ENCODE data around the gene SLC27A1.
"Not testable (repeated sequence)": the region's sequence is repeated elsewhere in the genome, so short reads cannot be mapped to it uniquely, and the experiment has no call there.

Gene SLC27A1

DNA sequence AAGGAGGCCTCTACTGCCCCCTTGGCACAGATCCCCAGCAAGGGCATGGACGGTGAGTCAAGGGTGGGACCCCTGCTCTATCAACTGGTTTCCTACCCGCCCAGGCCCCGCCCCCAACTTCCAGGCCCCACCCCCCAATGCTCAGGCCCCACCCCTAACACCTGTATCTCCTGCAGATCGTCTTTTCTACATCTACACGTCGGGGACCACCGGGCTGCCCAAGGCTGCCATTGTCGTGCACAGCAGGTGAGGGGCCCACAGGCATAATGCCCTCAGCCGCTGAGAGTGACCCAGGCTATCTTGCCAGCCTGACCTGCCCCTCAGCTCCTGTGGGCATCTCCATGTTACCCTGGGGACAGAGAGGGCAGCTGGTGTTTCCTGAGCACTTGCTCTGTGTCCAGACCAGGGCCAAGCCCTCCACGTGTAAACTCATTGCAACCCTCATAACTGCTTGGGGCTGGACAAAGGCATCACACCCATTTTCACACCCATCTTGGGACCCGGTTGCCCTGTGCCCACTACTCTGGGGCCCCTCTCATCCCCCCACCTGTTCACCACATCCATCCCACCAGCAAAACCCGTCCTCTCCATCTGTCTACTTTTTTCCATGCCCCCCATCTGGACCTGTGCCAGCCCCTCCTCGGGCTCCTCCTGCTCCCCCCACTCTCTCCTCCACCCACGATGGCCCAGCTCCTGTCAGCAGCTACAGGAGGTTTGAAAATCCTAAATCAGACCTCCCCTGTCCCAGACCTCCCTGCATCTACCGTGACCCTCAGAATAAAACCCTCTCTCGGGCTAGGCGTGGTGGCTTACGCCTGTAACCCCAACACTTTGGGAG, 17.2 kb downstream of the SLC27A1 start:
- no peak for DNase-seq (ENCODE audit: low read depth)

DNA sequence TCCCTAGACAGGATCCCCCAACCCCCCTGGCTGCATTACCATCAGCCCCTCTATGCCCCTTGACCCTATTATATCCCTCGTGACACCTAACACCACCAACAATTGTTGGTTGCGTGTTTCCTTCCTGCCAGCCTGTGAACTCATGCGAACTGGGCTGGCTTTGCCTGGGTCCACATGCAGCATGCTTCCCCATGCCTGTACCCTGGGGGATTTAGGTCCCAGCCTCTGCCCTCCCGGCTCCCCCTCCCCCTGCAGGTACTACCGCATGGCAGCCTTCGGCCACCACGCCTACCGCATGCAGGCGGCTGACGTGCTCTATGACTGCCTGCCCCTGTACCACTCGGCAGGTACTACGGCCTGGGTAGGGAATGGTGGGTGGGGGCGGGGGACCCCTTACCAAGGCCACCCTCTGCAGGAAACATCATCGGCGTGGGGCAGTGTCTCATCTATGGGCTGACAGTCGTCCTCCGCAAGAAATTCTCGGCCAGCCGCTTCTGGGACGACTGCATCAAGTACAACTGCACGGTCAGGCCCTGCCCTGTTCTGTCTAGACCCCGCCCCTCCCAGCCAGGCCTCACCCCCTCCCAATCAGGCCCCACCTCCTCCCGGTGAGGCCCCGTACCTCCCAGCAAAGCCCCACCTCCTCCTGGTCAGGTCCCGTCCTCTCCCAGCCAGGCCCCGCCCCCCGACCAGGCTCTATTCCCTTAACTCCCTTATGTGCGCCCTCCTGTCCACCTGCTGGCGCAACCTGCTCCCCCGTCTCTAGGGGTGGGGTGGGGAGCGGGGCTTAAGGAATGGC, 18.5 kb downstream of the SLC27A1 start:
- DNase-seq (ENCODE audit: low read depth): peak; percentile 59

DNA sequence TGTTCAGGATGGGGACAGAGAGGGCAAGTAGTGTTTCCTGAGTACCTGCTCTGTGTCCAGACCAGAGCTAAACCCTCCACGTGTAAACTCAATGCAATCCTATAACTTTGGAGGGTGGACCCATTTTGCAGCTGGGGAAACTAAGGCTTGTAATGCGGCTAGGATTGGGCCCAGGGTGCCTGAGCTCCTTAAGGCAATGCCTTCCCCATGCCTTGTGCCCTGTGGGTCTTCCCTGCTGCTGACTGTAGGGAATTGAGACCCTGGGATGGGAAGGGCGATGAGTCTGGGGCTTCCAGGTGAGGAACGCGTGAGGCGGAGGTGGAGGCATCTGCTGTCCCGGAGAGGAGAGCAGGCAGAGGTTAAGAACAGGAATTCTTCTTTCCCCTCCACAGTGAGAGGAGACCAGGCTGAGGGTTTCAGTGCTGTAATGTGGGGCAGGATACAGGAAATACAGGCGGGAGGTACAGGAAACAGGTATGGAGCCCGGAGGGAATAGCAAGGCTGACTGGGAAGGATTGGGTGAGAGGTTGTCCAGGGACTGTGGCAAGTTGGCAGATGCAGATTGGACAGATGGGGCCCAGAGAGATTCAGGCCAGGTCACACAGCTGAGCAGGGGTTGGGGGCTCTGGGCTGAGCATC, 19.2 kb downstream of the SLC27A1 start:
- DNase-seq (ENCODE audit: low read depth): no peak

DNA sequence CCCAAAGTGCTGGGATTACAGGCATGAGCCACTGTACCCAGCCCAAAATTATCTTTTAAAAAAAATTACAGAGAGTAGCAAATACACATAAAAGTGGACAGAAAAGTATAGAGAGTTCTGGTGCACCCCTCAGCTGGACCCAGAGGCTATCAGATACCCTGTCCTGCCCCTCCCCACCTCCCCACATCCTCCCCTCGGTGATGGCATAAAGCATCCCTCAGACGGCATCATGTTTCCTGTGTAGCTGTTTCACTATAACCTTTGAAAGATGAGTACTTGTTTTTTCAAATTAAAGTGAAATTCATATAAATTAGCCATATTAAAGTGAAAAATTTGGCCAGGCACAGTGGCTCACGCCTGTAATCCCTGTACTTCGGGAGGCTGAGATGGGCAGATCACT, 20.1 kb downstream of the SLC27A1 start:
- DNase-seq (ENCODE audit: low read depth): no peak

DNA sequence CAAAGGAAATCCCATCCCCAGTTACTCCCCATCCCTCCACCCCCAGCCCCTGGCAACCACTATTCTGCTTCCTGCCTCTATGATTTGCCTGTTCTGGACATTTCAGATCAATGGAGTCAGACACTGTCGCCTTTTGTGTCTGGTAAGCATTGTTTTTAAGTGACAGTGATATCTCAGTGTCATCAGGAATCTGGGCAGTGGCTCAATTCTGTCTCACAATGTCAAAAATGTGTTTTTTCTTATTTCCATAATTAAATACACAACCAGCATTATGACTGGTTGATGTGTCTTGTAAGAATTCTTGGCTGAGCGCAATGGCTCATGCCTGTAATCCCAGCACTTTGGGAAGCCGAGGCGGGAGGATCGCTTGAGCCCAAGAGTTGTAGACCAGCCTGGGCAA, 21.0 kb downstream of the SLC27A1 start:
- DNase-seq (ENCODE audit: low read depth): no peak

DNA sequence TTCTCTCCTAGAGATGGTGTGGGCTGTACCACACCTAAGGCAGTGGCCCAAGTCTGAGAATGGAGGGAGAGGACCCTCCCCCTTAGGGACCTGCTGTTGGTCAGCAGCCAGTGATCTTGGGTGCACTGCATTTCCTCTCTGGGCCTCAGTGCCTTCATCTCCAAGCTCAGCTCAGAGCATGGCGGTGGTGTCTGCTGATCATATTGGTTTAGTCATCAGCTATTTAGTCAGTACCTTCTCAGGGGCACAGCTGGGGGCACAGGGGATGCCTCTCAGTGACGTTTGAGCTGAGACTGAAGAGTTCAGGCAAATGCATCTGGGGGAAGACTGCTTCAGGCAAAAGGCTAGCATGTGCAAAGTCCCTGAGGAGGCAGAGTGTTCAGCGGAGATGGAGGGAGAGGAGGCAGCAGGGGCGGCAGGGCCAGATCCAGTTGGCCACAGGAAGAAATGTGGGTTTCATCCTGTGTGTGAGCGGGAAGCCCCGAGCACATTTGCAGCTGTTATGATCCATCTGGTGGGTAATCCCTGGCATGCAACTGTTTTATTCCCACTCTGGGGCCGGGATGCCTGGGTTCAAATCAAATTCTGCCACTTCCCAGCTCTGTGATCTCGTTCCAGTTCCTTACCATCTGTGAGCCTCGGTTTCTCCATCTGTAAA, 25.4 kb downstream of the SLC27A1 start:
- DNase-seq (ENCODE audit: low read depth): no peak

DNA sequence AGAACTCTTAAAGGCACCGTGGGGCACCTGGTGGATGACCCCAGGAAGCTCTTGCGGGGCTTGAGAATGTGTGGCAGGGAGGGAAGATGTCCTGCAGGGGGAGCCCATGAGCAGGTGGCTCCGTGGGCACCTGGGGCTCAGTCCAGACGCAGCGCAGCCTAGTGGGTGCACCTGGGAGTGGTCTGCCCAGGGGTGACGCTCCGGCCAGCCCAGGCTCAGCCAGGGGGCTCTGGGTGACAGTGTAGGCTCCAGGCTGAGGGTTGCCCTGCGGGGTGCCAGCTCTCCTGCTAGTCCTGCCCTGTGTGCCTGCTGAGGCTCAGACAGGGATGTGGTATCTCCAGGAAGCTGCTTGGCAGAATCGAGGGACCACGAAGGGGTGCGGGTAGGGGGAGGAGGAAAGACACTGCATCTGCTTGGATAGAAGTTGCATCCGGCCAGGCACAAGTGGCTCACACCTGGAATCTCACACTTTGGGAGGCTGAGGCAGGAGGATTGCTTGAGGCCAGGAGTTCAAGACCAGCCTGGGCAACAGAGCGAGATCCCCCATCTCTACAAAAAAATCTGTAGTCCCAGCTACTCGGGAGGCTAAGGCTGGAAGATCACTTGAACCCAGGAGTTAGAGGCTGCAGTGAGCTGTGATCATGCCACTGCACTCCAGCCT, 26.1 kb downstream of the SLC27A1 start:
- DNase-seq (ENCODE audit: low read depth): peak; percentile 58

DNA sequence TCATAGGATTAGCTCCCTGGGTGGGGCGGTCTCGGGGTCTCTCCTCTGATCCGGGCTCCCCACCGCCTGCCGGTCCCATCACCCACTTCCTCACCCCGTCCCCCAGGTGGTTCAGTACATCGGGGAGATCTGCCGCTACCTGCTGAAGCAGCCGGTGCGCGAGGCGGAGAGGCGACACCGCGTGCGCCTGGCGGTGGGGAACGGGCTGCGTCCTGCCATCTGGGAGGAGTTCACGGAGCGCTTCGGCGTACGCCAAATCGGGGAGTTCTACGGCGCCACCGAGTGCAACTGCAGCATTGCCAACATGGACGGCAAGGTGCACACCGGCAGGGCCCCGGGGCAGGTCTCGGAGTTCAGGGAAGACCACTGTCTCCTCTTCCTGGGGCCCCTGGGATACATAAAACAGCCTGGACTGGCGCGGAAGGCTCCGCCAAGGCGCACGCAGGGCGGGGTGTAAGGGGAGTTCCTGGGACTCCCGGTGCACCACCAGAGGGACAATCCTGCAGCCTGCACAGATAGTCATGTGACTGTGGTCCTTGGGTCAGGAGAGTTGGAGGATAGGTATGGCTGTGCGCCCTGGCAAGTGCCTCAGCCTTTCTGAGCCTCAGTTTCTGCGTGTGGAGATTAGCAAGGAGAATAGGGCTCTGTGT, 26.9 kb downstream of the SLC27A1 start:
- no peak for DNase-seq (ENCODE audit: low read depth)

DNA sequence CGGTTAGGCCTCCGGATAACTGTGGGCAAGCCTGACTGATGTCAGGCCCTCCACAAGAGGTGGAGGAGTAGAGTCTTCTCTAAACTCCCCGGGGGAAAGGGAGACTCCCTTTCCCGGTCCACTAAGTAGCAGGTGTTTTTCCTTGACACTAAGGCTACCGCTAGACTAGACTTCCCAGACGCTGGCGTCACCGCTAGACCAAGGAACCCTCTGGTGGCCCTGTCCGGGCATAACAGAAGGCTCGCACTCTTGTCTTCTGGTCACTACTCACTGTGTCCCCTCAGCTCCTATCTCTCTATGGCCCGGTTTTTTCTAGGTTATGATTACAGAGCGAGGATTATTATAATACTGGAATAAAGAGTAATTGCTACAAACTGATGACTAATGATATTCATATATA, 28.7 kb downstream of the SLC27A1 start:
- not testable (repeated sequence) for DNase-seq (ENCODE audit: low read depth)

DNA sequence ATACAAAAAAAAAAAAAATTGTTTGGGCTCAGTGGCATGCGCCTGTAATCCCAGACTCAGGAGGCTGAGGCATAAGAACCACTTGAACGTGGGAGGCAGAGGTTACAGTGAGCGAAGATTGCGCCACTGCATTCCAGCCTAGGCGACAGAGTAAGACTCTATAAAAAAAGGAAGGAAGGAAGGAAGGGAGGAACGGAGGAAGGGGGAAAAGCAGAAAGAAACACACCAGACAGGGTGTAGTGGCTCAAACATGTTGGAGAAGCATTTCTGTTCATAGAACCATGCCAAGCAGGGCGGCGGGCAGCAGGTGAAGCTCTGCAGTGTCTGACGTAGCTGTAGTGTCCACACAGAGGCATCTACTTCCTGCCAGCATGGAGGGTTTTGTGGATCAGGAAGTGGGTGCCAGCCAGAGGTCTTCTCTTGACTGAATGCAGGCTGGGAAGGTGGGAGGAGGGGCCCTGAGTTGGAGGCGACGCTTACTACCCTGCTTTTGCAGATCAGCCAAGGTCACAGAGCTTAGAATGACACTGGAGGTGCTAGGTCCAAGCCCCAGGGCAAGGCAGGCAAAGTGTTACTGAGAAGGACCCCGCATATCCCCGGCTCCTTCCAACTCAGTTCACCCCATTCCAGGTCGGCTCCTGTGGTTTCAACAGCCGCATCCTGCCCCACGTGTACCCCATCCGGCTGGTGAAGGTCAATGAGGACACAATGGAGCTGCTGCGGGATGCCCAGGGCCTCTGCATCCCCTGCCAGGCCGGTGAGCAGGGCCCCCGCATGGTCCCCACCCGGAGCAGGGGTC, 29.5 kb downstream of the SLC27A1 start:
- no peak for DNase-seq (ENCODE audit: low read depth)

DNA sequence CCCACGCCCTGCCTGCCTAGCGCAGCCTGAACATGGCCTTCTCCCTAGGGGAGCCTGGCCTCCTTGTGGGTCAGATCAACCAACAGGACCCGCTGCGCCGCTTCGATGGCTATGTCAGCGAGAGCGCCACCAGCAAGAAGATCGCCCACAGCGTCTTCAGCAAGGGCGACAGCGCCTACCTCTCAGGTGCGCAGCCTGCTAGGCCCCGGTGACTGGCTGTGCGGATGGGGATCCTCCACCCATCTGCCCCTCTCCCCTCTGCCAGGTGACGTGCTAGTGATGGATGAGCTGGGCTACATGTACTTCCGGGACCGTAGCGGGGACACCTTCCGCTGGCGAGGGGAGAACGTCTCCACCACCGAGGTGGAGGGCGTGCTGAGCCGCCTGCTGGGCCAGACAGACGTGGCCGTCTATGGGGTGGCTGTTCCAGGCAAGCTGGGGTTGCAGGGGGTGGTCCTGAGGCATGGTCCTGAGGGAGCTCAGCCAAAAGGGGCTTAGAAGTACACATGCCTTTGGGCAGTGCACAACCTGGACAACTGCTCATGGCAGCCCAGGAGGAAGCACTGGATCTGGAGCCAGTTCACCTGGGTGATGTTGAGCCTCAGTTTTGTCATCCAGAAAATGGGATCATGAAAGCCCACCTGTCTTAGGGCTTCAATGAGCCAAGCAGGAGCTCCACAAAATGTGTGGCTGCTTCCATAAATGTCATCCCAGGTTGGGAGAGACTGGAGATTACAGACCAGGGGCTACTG, 30.3 kb downstream of the SLC27A1 start:
- DNase-seq (ENCODE audit: low read depth): no peak

DNA sequence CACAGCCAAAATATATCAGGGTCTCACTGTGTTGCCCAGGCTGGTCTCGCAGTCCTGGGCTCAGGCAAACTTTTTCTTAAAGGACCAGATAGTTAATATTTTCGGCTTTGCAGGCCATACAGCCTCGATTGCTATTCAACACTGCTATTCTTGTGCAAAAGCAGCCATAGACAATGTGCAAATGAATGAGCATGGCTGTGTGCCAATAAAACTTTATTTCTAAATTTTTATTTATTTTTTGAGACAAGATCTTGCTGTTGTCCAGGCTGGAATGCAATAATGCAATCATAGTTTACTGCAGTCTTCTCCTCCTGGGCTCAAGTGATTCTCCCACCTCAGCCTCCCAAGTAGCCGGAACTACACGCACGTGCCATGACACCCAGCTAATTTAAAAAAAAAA, 32.9 kb downstream of the SLC27A1 start:
- DNase-seq (ENCODE audit: low read depth): no peak

DNA sequence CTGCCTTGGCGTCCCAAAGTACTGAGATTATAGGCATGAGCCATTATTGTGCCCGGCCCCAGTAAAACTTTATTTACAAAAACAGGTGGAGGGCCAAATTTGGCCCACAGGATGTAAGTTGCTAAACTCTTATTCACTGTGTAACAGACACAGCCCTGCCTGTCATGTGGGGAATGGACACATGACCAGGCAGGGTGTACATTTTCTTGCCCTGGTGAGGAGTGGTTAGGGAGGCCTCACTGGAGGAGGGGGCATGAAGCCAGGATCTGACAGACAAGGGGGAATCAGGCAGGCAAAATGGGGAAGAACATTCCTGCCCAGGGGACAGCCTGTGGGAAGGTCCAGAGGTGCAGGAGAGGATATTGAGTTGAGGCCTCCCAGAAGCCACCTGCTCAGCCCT, 33.7 kb downstream of the SLC27A1 start:
- no peak for DNase-seq (ENCODE audit: low read depth)

DNA sequence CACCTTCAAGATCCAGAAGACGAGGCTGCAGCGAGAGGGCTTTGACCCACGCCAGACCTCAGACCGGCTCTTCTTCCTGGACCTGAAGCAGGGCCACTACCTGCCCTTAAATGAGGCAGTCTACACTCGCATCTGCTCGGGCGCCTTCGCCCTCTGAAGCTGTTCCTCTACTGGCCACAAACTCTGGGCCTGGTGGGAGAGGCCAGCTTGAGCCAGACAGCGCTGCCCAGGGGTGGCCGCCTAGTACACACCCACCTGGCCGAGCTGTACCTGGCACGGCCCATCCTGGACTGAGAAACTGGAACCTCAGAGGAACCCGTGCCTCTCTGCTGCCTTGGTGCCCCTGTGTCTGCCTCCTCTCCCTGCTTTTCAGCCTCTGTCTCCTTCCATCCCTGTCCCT, 34.1 kb downstream of the SLC27A1 start:
- DNase-seq (ENCODE audit: low read depth): no peak

DNA sequence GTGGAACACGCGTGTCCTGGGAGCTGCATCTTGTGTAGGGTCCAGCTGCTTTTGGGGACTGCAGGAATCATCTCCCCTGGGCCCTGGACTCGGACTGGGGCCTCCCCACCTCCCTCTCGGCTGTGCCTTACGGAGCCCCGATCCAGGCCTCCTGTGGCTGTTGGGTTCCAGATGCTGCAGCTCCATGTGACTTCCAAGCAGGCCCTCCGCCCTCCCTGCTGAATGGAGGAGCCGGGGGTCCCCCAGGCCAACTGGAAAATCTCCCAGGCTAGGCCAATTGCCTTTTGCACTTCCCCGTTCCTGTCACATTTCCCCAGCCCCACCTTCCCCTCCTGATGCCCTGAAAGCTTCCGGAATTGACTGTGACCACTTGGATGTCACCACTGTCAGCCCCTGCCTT, 34.9 kb downstream of the SLC27A1 start:
- DNase-seq (ENCODE audit: low read depth): no peak

DNA sequence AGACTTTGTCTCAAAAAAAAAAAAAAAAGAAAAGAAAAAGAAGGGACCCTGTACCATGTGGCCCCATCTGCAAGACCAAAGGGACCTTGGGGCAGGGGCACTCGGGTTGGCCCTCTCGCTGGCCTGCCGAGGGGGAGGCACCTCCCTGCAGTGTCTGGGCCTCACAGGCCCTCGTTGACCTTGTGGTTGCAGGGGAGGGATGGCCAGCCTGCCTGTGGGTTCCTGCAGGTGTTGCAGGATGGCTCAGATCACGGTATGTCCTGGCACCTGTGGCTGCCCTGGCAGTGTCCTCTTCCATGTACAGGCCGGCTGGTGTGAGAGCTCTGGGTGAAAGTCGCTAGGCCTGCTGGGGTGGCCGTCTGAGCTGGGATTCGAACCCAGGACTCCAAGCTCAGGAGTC, 36.4 kb downstream of the SLC27A1 start:
- no peak for DNase-seq (ENCODE audit: low read depth)

DNA sequence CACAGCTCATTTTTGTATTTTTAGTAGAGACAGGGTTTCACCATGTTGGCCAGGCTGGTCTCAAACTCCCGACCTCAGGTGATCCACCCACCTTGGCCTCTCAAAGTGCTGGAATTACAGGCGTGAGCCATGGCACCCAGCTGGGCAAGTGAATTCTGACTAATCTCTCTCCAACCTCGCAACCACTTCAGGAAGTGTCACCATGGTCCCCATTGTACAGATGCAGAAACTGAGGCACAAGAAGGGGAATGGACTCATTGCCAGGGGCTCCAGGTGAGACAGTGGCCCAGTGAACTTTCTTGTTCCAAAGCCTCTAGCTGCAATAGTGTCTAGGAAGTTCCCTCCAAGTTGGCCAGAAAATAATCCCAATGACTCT, 38.2 kb downstream of the SLC27A1 start:
- not testable (repeated sequence) for DNase-seq (ENCODE audit: low read depth)

DNA sequence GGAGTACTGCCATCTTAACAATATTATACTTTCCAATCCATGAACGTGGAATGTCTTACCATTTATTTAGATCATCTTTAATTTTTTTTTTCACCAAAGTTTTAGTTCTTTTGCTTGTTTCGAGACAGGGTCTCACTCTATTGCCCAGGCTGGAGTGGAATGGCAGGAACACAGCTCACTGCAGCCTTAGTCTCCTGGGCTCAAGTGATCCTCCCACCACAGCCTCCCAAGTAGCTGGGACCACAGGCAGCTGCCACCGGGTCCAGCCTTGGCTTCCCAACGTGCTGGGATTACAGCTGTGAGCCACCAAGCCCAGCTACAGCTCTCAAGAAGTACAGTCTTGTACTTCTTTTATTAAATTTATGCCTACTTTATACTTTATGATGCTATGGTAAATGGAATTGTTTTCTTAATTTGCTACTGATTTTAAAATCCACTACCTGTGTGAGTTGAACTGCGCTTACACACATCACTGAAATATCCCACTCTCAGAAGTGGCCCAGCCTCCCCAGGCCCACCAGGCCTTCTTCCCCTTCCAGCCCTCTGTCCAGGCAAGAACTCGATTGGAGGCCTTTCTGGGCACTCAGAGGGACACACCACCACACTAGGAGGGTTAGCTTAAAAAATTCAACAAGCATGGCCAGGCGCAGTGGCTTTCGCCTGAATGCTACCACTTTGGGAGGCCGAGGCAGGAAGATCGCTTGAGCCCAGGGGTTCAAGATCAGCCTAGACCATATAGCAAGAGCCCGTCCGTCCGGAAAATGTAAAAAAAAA, 40.1 kb downstream of the SLC27A1 start:
- DNase-seq (ENCODE audit: low read depth): no peak

All from stimulated activated CD8-positive, alpha-beta memory T cell treated with anti-CD3 and anti-CD28 coated beads, Interleukin-15, amount 100 ng/mL, for 24 hours (primary cell).